Dorsolateral prefrontal cortex (tissue), 118 donors: Measurements from ENCODE around the gene TTLL1. TPM values are rescaled to one million over a fixed set of nuclear protein-coding genes. Genes with fewer than 3 reads are reported as not detected.

Source experiments
- total RNA-seq, 120 experiments: library from RNA; stranded (reverse); gene quantifications; one replicate each; pipeline versions ENCODE4 v1.2.3 to v1.2.4, GENCODE V29; 2022

Gene TTLL1
- total RNA-seq, 120 experiments from 2014 or later, result 11.0 to 24.3 (median 16.5) TPM

Other genes with a start within 250 kb of the TTLL1 start
- gene ARFGAP3, start 232.1 kb downstream of the TTLL1 start, total RNA-seq, result 10 to 100 TPM; 18.5 to 37.7 (median 25.9) TPM
- 10 to 100 TPM; 32.7 to 64.6 (median 48.1) TPM for gene PACSIN2, start 74.2 kb downstream of the TTLL1 start, total RNA-seq
- under 1 TPM in 4 of 120 experiments, not detected in 116; 0.46 to 0.56 (median 0.54) TPM for gene BIK, start 21.4 kb upstream of the TTLL1 start, total RNA-seq
- gene MCAT, start 54.0 kb upstream of the TTLL1 start, total RNA-seq, result 10 to 100 TPM; 10.7 to 29.7 (median 20.7) TPM
- gene TSPO, start 62.2 kb upstream of the TTLL1 start, total RNA-seq, result 10 to 100 TPM; 12.8 to 57.5 (median 25.4) TPM
- 10 to 100 TPM; 24.0 to 52.5 (median 34.0) TPM for gene TTLL12, start 97.7 kb upstream of the TTLL1 start, total RNA-seq